ENCODE results near the gene SS18L1.

The SS18L1 gene

DNA sequence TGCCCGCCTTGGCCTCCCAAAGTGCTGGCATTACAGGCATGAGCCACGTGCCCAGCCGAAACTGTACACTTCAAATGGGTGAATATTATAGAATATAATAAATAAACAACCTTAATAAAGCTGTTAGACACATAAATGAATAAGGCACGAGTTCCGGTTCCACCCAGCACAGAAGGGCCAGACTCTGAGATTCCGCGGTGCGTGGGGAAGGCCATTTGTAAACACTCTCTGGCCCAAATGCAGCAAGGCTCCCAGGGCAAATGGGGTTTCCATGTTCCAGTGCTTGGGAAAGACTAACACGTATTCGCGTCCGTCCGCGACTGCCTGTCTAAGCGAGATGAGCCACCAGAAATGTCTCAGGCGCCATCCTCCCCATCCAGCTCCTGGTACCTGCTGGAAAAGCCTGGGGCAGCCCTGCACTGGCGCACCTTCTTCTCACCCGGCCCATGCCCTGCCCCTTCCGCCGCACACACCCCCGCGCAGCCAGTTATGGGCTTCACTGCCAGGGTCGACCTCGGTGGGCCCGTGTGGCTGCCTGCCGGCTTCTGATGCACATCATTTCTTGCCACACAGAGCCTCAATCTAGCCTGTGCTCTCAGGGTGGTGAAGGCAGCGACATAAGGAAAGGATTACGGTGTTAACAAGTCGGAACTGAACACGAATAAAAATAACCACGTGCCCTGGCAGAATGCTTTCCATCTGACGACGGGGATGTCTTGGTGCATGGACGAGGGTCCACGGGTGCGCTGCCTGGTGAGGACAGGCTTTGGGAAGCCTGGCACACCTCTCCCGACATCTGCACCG, 26.8 kb upstream of the SS18L1 start:
- CTCF ChIA-PET = interaction anchor here (1.0 kb wide), 1 partner anchor 106 kb away, joined by 3 read pairs; no protein-coding TSS in a partner anchor
- TF ChIP-seq, protein P1, sequence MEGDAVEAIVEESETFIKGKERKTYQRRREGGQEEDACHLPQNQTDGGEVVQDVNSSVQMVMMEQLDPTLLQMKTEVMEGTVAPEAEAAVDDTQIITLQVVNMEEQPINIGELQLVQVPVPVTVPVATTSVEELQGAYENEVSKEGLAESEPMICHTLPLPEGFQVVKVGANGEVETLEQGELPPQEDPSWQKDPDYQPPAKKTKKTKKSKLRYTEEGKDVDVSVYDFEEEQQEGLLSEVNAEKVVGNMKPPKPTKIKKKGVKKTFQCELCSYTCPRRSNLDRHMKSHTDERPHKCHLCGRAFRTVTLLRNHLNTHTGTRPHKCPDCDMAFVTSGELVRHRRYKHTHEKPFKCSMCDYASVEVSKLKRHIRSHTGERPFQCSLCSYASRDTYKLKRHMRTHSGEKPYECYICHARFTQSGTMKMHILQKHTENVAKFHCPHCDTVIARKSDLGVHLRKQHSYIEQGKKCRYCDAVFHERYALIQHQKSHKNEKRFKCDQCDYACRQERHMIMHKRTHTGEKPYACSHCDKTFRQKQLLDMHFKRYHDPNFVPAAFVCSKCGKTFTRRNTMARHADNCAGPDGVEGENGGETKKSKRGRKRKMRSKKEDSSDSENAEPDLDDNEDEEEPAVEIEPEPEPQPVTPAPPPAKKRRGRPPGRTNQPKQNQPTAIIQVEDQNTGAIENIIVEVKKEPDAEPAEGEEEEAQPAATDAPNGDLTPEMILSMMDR (IDR thresholded peaks at IDR 0.05; ENCODE audit: insufficient read depth, low read length, missing control alignments) = no peak
- no peak overlapping the region for H3K4me3 ChIP-seq (ENCODE audit: low read depth, low read length)
- no peak for DNase-seq (ENCODE audit: low read depth, low spot score)
- POLR2A ChIA-PET = no interaction called here

DNA sequence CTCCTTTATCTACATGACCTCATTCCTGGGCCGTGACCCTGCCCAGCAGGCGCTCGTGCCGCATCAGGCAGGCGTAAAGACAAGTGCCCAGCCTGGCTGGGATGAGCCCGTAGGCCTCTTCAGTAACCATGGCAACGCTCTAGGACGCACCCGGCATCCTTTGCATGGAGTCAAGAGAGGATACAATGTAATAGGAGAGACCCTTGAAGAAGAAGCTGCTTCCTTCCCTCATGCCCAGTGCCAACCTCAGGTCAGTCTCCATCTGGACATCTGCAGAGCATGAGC, 26.3 kb upstream of the SS18L1 start:
- POLR2A ChIA-PET = no interaction called here
- CTCF ChIA-PET = no interaction called here
- TF ChIP-seq, protein P1 (IDR thresholded peaks at IDR 0.05; ENCODE audit: insufficient read depth, low read length, missing control alignments) = no peak
- no peak for DNase-seq (ENCODE audit: low read depth, low spot score)
- no peak overlapping the region for H3K4me3 ChIP-seq (ENCODE audit: low read depth, low read length)

DNA sequence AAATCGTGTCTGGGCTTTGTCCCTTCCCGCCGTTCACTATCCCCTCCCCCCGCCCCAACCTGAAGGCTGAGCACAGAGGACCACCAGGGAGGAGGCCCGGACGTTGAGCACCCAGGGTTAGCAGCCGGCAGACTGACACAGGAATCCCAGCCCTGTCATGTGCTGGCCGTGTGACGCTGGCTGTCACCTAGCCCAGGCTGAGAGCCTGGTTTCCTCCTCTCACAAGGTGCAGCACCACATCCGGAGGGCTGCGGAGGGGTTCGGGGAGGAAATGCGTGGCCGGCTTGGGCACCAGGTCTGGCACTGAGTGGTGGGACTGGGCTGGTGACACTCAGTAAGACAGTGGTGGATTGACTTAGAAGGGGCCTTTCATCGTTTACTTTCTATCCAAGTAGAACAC, 25.9 kb upstream of the SS18L1 start:
- DNase-seq (ENCODE audit: low read depth, low spot score) = no peak
- CTCF ChIA-PET = no interaction called here
- POLR2A ChIA-PET = no interaction called here
- no peak overlapping the region for H3K4me3 ChIP-seq (ENCODE audit: low read depth, low read length)
- TF ChIP-seq, protein P1 (IDR thresholded peaks at IDR 0.05; ENCODE audit: insufficient read depth, low read length, missing control alignments) = no peak

DNA sequence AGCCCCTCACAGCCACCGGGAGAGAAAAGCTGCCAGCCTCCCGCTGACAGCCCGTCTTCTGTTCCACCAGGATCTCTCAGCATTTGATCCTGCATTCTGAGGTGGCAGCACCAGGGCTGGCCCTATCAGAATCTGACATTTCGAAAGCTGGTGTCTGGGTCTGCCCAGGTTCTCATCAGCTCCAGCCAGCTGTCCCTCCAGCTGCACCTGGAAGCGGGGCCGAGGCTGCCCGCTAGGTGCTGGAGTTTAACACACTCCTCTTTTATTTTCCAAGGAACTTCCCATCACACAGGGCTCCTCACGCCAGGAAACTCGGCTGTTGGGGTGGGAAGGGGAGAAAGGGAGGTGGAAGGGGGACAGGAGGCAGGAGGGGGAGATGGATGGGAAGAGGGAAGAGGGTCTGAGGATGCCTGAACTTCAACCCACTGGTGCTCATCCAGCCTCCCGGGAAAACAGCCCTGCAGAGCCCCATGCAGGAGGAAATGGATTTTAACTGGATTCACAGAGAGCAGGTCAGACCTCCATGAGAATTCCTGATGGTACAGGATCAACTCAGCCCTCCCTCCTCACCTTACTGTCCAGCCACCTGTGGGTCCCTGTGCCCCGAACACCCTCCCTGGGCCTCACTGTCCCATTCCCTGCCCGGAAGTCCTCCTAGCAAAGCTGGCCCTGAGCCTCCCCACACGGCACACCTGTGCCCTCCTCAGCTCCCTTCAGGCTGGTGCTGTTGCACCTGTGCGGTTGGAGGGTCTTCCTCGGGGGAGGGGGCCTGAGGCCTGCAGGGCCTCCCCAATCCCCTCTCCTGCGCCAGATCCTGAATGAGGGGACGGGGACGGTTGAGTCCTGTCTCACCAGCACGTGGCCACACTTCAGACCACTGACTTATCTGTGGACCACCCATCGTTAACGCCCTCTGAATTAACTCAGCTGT, 25.2 kb upstream of the SS18L1 start:
- ChIA-PET POLR2A (no interaction called here), CTCF (interaction anchor here (1.4 kb wide), 1 partner anchor 18 kb away, joined by 3 read pairs; no protein-coding TSS in a partner anchor)
- DNase-seq (ENCODE audit: low read depth, low spot score) = no peak
- TF ChIP-seq, protein P1 (IDR thresholded peaks at IDR 0.05; ENCODE audit: insufficient read depth, low read length, missing control alignments) = no peak
- H3K4me3 ChIP-seq (ENCODE audit: low read depth, low read length) = no peak overlapping the region

DNA sequence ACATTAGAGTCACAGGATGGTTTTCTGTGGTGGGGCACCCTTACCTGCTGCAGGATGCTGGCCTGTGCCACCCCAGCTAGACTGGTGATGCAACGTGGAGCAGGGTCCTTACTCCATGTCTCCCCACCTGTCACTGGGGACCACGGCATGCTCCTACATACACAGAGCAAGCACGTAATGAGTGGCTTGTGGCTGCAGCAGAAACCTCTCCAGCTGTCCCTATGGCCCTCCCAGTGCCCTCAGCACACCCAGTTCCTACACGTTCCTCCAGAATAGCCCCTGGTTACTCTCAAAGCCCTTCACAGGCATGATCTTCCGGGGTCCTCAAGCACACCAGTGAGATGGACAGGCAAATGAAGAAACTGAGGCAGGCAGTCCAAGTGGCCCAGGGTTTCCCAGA, 24.5 kb upstream of the SS18L1 start:
- no peak for DNase-seq (ENCODE audit: low read depth, low spot score)
- TF ChIP-seq, protein P1 (IDR thresholded peaks at IDR 0.05; ENCODE audit: insufficient read depth, low read length, missing control alignments) = no peak
- H3K4me3 ChIP-seq (ENCODE audit: low read depth, low read length) = no peak overlapping the region
- POLR2A ChIA-PET = no interaction called here
- CTCF ChIA-PET = interaction anchor here (1.4 kb wide), 1 partner anchor 17 kb away, joined by 3 read pairs; no protein-coding TSS in a partner anchor

Data from AG04449 (cell line).